Measurements from ENCODE around the gene COL27A1.

DNA sequence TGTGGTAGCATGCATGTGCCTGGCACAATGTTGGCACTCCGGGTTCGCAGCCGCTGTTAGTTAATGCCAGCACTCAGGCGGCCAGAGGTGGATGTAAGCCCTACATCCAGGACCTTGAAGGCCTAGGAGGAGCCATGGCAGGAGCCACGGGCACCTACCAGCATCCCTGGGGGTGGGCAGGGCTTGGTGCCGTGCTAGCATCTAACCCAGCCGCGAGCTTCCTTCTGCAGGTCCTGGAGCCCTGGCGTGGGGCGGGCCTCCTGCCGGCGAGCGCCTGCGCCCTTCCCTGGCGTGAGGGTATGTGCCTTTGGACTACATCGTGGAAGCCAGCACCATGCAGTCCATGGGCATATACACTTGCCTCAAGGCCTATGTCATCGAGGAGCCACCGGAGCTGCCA lies 53.8 kb downstream of the COL27A1 start:
- TF ChIP-seq, protein P1, sequence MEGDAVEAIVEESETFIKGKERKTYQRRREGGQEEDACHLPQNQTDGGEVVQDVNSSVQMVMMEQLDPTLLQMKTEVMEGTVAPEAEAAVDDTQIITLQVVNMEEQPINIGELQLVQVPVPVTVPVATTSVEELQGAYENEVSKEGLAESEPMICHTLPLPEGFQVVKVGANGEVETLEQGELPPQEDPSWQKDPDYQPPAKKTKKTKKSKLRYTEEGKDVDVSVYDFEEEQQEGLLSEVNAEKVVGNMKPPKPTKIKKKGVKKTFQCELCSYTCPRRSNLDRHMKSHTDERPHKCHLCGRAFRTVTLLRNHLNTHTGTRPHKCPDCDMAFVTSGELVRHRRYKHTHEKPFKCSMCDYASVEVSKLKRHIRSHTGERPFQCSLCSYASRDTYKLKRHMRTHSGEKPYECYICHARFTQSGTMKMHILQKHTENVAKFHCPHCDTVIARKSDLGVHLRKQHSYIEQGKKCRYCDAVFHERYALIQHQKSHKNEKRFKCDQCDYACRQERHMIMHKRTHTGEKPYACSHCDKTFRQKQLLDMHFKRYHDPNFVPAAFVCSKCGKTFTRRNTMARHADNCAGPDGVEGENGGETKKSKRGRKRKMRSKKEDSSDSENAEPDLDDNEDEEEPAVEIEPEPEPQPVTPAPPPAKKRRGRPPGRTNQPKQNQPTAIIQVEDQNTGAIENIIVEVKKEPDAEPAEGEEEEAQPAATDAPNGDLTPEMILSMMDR (IDR thresholded peaks at IDR 0.05): no peak
- TF ChIP-seq POLR2A (IDR thresholded peaks at IDR 0.05) (no peak), POLR2AphosphoS5 (IDR thresholded peaks at IDR 0.05) (no peak)

Data from prostate gland (tissue), 2 donors.